H1 (cell line): ENCODE measurements around the gene TP73. TPM values are rescaled to one million over a fixed set of nuclear protein-coding genes. Genes with fewer than 3 reads are reported as not detected.

Source experiments
- CTCF ChIA-PET: fragments of 300-600 bp; sonication (Branson Sonifier 250); formaldehyde crosslinking; loops from one replicate; lab custom pipeline; 2021; ENCODE audit not compliant: partially characterized antibody; lab: Charles Lee
- POLR2A ChIA-PET: fragments of 300-600 bp; sonication (Branson Sonifier 250); formaldehyde crosslinking; loops from one replicate; lab custom pipeline; 2021; ENCODE audit warnings: inconsistent platforms; ENCODE audit not compliant: partially characterized antibody; lab: Charles Lee
- DNase-seq, 2 experiments: peaks; one replicate each; pipeline versions ENCODE4 v3.0.0 to v3.0.0-alpha.2; 2010 to 2022; ENCODE audit warnings: low spot score in 2 of 2, low read depth in 1 of 2, mixed read lengths in 1 of 2
- FAIRE-seq: peaks from 2 replicates; lab custom pipeline; 2011; peaks lifted over from hg19 to GRCh38; lab: Jason Lieb, UNC
- H2AFZ ChIP-seq: 2 replicates; pipeline ENCODE4 v1.8.1; 2012; ENCODE audit warnings: low read length, inconsistent platforms
- H2AK5ac ChIP-seq: 2 replicates; pipeline ENCODE4 v1.6.1; 2013; ENCODE audit warnings: low read depth, low read length
- H2BK120ac ChIP-seq: replicated peaks from 2 replicates; pipeline ENCODE3; 2013; ENCODE audit warnings: low read depth, low read length, inconsistent platforms
- H2BK12ac ChIP-seq: 2 replicates; pipeline ENCODE4 v1.6.1; 2013; ENCODE audit warnings: low read depth, low read length
- H2BK15ac ChIP-seq: 2 replicates; pipeline ENCODE4 v1.6.1; 2013; ENCODE audit warnings: low read length
- H2BK20ac ChIP-seq: 2 replicates; pipeline ENCODE4 v1.6.1; 2013; ENCODE audit warnings: low read length
- H2BK5ac ChIP-seq: 2 replicates; pipeline ENCODE4 v1.6.1; 2013; ENCODE audit warnings: low read depth, low read length
- H3K14ac ChIP-seq: 2 replicates; pipeline ENCODE4 v1.6.1; 2013; ENCODE audit warnings: inconsistent platforms; ENCODE audit not compliant: insufficient read length
- H3K18ac ChIP-seq: 2 replicates; pipeline ENCODE4 v1.6.1; 2013; ENCODE audit warnings: low read length; ENCODE audit errors: extremely low read depth
- H3K23ac ChIP-seq: 2 replicates; pipeline ENCODE4 v1.6.1; 2013; ENCODE audit warnings: inconsistent platforms; ENCODE audit not compliant: insufficient read length
- H3K23me2 ChIP-seq: 2 replicates; pipeline ENCODE4 v1.6.1; 2013; ENCODE audit warnings: low read depth, low read length
- H3K27ac ChIP-seq: 2 replicates; pipeline ENCODE4 v1.6.1; 2011; ENCODE audit warnings: low read depth, low read length, inconsistent platforms
- H3K27me3 ChIP-seq, 4 experiments: replicated peaks in 1 of 4; 1 replicate in 1 of 4; 2 replicates in 3 of 4; pipeline versions ENCODE4 v1.6.1 to v1.8.1; 2011 to 2013; ENCODE audit warnings: low read length in 3 of 4, mild to moderate bottlenecking in 3 of 4, inconsistent platforms in 2 of 4, mixed read lengths in 2 of 4, moderate library complexity in 1 of 4; ENCODE audit not compliant: control insufficient read depth in 3 of 4, insufficient read depth in 3 of 4; ENCODE audit errors: extremely low read depth in 1 of 4
- H3K36me3 ChIP-seq, 4 experiments: 2 replicates each; pipeline versions ENCODE4 v1.6.1 to v1.8.1; 2011 to 2013; ENCODE audit warnings: mild to moderate bottlenecking in 4 of 4, low read length in 3 of 4, moderate library complexity in 2 of 4, control low read depth in 1 of 4, inconsistent platforms in 1 of 4; ENCODE audit not compliant: insufficient read depth in 4 of 4, control insufficient read depth in 2 of 4
- H3K4ac ChIP-seq: replicated peaks from 2 replicates; pipeline ENCODE3; 2013; ENCODE audit warnings: low read length, low read depth, mixed read lengths, inconsistent platforms; ENCODE audit not compliant: insufficient read length
- H3K4me1 ChIP-seq, 4 experiments: replicated peaks in 1 of 4; 1 replicate in 1 of 4; 2 replicates in 3 of 4; pipeline versions ENCODE4 v1.6.1 to v1.8.1; 2011 to 2013; ENCODE audit warnings: low read length in 3 of 4, inconsistent platforms in 2 of 4, mixed read lengths in 1 of 4; ENCODE audit not compliant: insufficient read depth in 4 of 4, control insufficient read depth in 3 of 4
- H3K4me2 ChIP-seq, 2 experiments: 2 replicates each; pipeline versions ENCODE4 v1.6.1 to v1.8.1; 2011 to 2013; ENCODE audit warnings: low read depth in 2 of 2, low read length in 2 of 2, control low read depth in 1 of 2, inconsistent platforms in 1 of 2, mild to moderate bottlenecking in 1 of 2; ENCODE audit not compliant: insufficient read depth in 1 of 2
- H3K4me3 ChIP-seq, 4 experiments: fragments of 200-600, 300-600 bp in 1 of 4; sonication (generic), shearing (Covaris generic), sonication (Bioruptor Twin) in 1 of 4; 2 replicates each; pipeline versions ENCODE4 v1.5.1 to v1.8.1; 2011 to 2016; ENCODE audit warnings: low read length in 4 of 4, low read depth in 3 of 4, control low read depth in 2 of 4, inconsistent platforms in 2 of 4, mild to moderate bottlenecking in 2 of 4, mixed read lengths in 1 of 4, moderate library complexity in 1 of 4; ENCODE audit not compliant: insufficient read depth in 2 of 4; ENCODE audit errors: extremely low read depth in 1 of 4
- H3K56ac ChIP-seq: replicated peaks from 2 replicates; pipeline ENCODE3; 2013; ENCODE audit warnings: low read depth, mild to moderate bottlenecking, mixed read lengths, low read length, inconsistent platforms; ENCODE audit not compliant: insufficient read length
- H3K79me1 ChIP-seq: 2 replicates; pipeline ENCODE4 v1.6.1; 2013; ENCODE audit warnings: low read depth, low read length, control low read depth
- H3K79me2 ChIP-seq, 2 experiments: 2 replicates each; pipeline versions ENCODE4 v1.6.1 to v1.8.1; 2012 to 2013; ENCODE audit warnings: low read length in 2 of 2, mild to moderate bottlenecking in 2 of 2, inconsistent platforms in 1 of 2; ENCODE audit not compliant: insufficient read depth in 2 of 2, control insufficient read depth in 1 of 2
- H3K9ac ChIP-seq, 4 experiments: replicated peaks in 1 of 4; 1 replicate in 1 of 4; 2 replicates in 3 of 4; pipeline versions ENCODE4 v1.6.1 to v1.8.1; 2011 to 2013; ENCODE audit warnings: low read depth in 3 of 4, low read length in 3 of 4, control low read depth in 2 of 4, mild to moderate bottlenecking in 2 of 4, moderate library complexity in 2 of 4, inconsistent platforms in 1 of 4; ENCODE audit errors: extremely low read depth in 1 of 4
- H3K9me3 ChIP-seq, 2 experiments: 2 replicates each; pipeline versions ENCODE4 v1.6.1 to v1.8.1; 2012 to 2013; ENCODE audit warnings: mild to moderate bottlenecking in 2 of 2, moderate library complexity in 2 of 2, control low read depth in 1 of 2, inconsistent platforms in 1 of 2, low read depth in 1 of 2, low read length in 1 of 2, mixed read lengths in 1 of 2; ENCODE audit not compliant: insufficient read depth in 2 of 2
- H4K20me1 ChIP-seq, 2 experiments: replicated peaks in 1 of 2; 2 replicates each; pipeline versions ENCODE3 to v1.8.1; 2011 to 2013; ENCODE audit warnings: inconsistent platforms in 2 of 2, low read length in 2 of 2, mild to moderate bottlenecking in 1 of 2; ENCODE audit not compliant: insufficient read depth in 2 of 2, control insufficient read depth in 1 of 2
- H4K5ac ChIP-seq: 2 replicates; pipeline ENCODE4 v1.6.1; 2013; ENCODE audit warnings: low read length, low read depth, mixed read lengths, inconsistent platforms; ENCODE audit not compliant: insufficient read length
- H4K8ac ChIP-seq: 2 replicates; pipeline ENCODE4 v1.8.0; 2013; ENCODE audit warnings: mild to moderate bottlenecking, moderate library complexity, low read length, inconsistent platforms; ENCODE audit not compliant: insufficient read depth; ENCODE audit errors: extremely low read depth
- H4K91ac ChIP-seq: replicated peaks from 2 replicates; pipeline ENCODE3; 2013; ENCODE audit warnings: low read length, mixed read lengths, inconsistent platforms; ENCODE audit not compliant: insufficient read length
- ATF2 ChIP-seq: IDR thresholded peaks from 2 replicates; pipeline ENCODE4 v1.6.1; 2012; ENCODE audit warnings: low read length, inconsistent platforms
- CHD2 ChIP-seq: IDR thresholded peaks from 2 replicates; pipeline ENCODE4 v1.6.1; 2012; ENCODE audit warnings: low read length, improper control_type of control experiment
- CTCF ChIP-seq, 3 experiments: IDR thresholded peaks; 1 replicate in 2 of 3; 2 replicates in 1 of 3; pipeline versions ENCODE4 v1.5.1 to v1.6.1; 2011; ENCODE audit warnings: low read length in 3 of 3, mild to moderate bottlenecking in 3 of 3, inconsistent platforms in 2 of 3, low read depth in 1 of 3, moderate library complexity in 1 of 3; ENCODE audit not compliant: insufficient read depth in 1 of 3; ENCODE audit errors: control extremely low read depth in 1 of 3
- GTF2F1 ChIP-seq: IDR thresholded peaks from 2 replicates; pipeline ENCODE4 v1.6.1; 2012; ENCODE audit warnings: low read depth, low read length, improper control_type of control experiment, borderline replicate concordance
- KDM4A ChIP-seq: IDR thresholded peaks from one replicate; pipeline ENCODE4 v1.7.1; 2012; ENCODE audit warnings: low read depth, mild to moderate bottlenecking, moderate library complexity, low read length, inconsistent platforms; ENCODE audit not compliant: severe bottlenecking
- MAFK ChIP-seq: IDR thresholded peaks from 2 replicates; pipeline ENCODE4 v1.6.1; 2012; ENCODE audit warnings: low read depth, mild to moderate bottlenecking, improper control_type of control experiment, low read length
- POU5F1 ChIP-seq: IDR thresholded peaks from 2 replicates; pipeline ENCODE4 v1.6.1; 2011; ENCODE audit warnings: low read depth, mild to moderate bottlenecking, low read length, moderate library complexity
- SIX5 ChIP-seq: IDR thresholded peaks from 2 replicates; pipeline ENCODE4 v1.6.1; 2011; ENCODE audit warnings: mild to moderate bottlenecking, low read depth, low read length
- SP4 ChIP-seq: IDR thresholded peaks from 2 replicates; pipeline ENCODE4 v1.6.1; 2012; ENCODE audit warnings: low read length, inconsistent platforms
- SRF ChIP-seq: IDR thresholded peaks from 2 replicates; pipeline ENCODE4 v1.6.1; 2011; ENCODE audit warnings: mild to moderate bottlenecking, low read depth, low read length, moderate library complexity
- WGBS, 2 experiments: shearing (Covaris generic) in 1 of 2; methylation state at CpG; one replicate each; pipeline versions ENCODE4 v1.1.6 to v1.1.7; 2013 to 2015; ENCODE audit warnings: low lambda C conversion rate in 2 of 2, mixed read lengths in 2 of 2, inconsistent platforms in 1 of 2, low coverage in 1 of 2, missing lambda C conversion rate in 1 of 2; ENCODE audit not compliant: insufficient replicate concordance in 2 of 2, insufficient coverage in 1 of 2, insufficient read length in 1 of 2; ENCODE audit errors: extremely low coverage in 1 of 2, missing lambda C conversion rate in 1 of 2; 5-methylcytosine and 5-hydroxymethylcytosine counted together
- polyA plus RNA-seq, 7 experiments: library from polyadenylated mRNA; depleted of rRNA in 3 of 7; stranded (reverse) in 5 of 7; unstranded in 2 of 7; fragments of >200 nt in 5 of 7; fragments of 200-250 nt in 2 of 7; gene quantifications; 1 replicate in 5 of 7; 2 replicates in 1 of 7; 4 replicates in 1 of 7; pipeline versions ENCODE4 v1.2.1 to v1.2.3, GENCODE V29; 2011 to 2013; ENCODE audit warnings: missing spikeins in 2 of 7, mixed read lengths in 2 of 7
- total RNA-seq: library from RNA; stranded (reverse); fragmentation: NEBNext Ultra II Directional; extraction: Animal tissue kit (Norgen Biotek cat#: 25700); gene quantifications from 2 replicates; pipeline ENCODE4 v1.2.1, GENCODE V29; 2021

Gene TP73
- total and polyA plus RNA-seq, 2 of the 8 experiments (the other 6 are each of a cell fraction or from before 2014, with no cell fraction given): 2.6 to 3.1 TPM

GRCh38 chr1:3736708-3737107, 84.4 kb downstream of the TP73 start:
- H3K79me1 ChIP-seq: no peaks in the 10 kb centered on the region; the same call in 1 of the 2 replicates
- H3K36me3 ChIP-seq: peaks cover 12 to 45% (median 38%) of the 10 kb centered on the region in 4 experiments
- H2AFZ ChIP-seq: no peak overlapping the region
- H3K79me2 ChIP-seq: no peaks in the 10 kb centered on the region
- H3K27me3 ChIP-seq: no peaks in the 10 kb centered on the region; a peak in 2 of 7 replicates
- no peak overlapping the region for H2BK20ac ChIP-seq
- ChIA-PET CTCF (no interaction called here), POLR2A (interaction anchor here (1.5 to 1.7 kb wide), 2 partner anchors 9 to 16 kb away, joined by 3 to 7 read pairs; no protein-coding TSS in a partner anchor)
- H2AK5ac ChIP-seq: no peak overlapping the region
- H3K27ac ChIP-seq: no peak overlapping the region
- no peak overlapping the region for H2BK12ac ChIP-seq
- H2BK120ac ChIP-seq: no peak overlapping the region
- DNase-seq: no peak
- no peak overlapping the region for H3K9ac ChIP-seq
- no peaks in the 10 kb centered on the region for H3K9me3 ChIP-seq
- no peak overlapping the region for H4K91ac ChIP-seq
- no peak overlapping the region for H2BK15ac ChIP-seq
- H3K18ac ChIP-seq: no peak overlapping the region
- WGBS, 2 experiments: 89% methylated on average over 10 of the region's 14 CpGs; no CpG with 5 or more reads in 1 of the 2 experiments
- no peak overlapping the region for H3K4me2 ChIP-seq
- H2BK5ac ChIP-seq: no peak overlapping the region
- H3K14ac ChIP-seq: no peak overlapping the region
- no peak overlapping the region for H4K5ac ChIP-seq
- no peak overlapping the region for H3K4ac ChIP-seq
- H3K23ac ChIP-seq: no peak overlapping the region
- FAIRE-seq: no peak
- no peak overlapping the region for H4K8ac ChIP-seq
- H3K56ac ChIP-seq: no peak overlapping the region
- no peaks in the 10 kb centered on the region; the same call in 1 of the 2 replicates for H3K23me2 ChIP-seq
- peaks cover 0 to 15% of the 10 kb centered on the region in 2 experiments for H4K20me1 ChIP-seq
- H3K4me3 ChIP-seq: no peak overlapping the region
- H3K4me1 ChIP-seq: peaks cover 0 to 19% (median 13%) of the 10 kb centered on the region in 4 experiments; a peak in 5 of 7 replicates
- TF ChIP-seq POU5F1 (no peak), MAFK (no peak), GTF2F1 (no peak), ATF2 (no peak), CTCF (IDR thresholded peaks at IDR 0.05; ENCODE audit: control extremely low read depth in 1 of 3, insufficient read depth in 1 of 3, low read depth in 1 of 3, low read length in 3 of 3) (no peak), CHD2 (no peak), KDM4A (no peak), SRF (no peak), SIX5 (no peak), SP4 (no peak)
